SKM-1 (cell line): Measurements from ENCODE around the gene DLX2.
A peak's percentile ranks its signal among the peaks of the same experiment; 100 is the strongest.
"Not testable (repeated sequence)": the region's sequence is repeated elsewhere in the genome, so short reads cannot be mapped to it uniquely, and the experiment has no call there.

Source experiments
- DNase-seq: peaks from one replicate; lab custom pipeline; 2025; ENCODE audit not compliant: unreplicated experiment; lab: John Stamatoyannopoulos, UW

DLX2 gene

GRCh38 chr2:172102391-172103359 lies at the start of gene DLX2:
Gene DLX2, minus strand, starts transcription at chr2:172102900. Its CDS starts 362 bp downstream, at chr2:172102538.
- peak; percentile 32 for DNase-seq

GRCh38 chr2:172147944-172148650 lies 45.4 kb upstream of the DLX2 start:
- DNase-seq: no peak

- DNase-seq: no peak
Observed at GRCh38 chr2:172143817-172144216, 41.1 kb upstream of the DLX2 start.

DNA sequence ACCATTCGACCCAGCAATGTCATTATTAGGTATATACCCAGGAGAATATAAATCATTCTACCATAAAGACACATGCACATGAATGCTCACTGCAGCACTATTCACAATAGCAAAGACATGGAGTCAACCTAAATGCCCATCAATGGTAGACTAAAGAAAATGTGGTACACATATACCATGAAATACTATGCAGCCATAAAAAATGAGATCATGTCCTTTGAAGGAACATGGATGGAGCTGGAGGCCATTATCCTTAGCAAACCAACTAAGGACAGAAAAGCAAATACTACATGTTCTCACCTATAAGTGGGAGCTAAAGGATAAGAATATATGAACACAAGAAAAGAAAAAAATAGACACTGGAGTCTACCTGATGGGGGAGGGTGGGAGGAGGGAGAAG lies 36.0 kb upstream of the DLX2 start:
- DNase-seq: not testable (repeated sequence)

DNA sequence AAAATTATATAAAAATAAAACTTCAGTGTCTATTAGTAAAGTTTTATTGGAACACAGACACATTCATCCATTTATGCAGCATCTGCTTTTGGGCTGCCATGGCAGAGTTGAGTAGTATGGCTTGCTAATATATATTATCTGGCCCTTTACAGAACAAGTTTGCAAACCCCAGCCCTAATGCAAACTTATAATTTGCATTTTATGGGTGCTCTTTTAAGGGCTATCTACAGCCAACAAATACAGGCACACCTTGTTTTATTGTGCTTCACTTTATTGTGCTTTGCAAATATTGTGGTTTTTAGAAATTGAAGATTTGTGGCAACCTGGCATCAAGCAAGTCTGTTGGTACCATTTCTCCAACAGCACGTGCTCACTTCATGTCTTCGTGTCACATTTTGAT lies 35.2 kb upstream of the DLX2 start:
- DNase-seq: no peak

- DNase-seq: no peak
Observed at GRCh38 chr2:172137109-172137508, 34.4 kb upstream of the DLX2 start.

- no peak for DNase-seq
Observed at GRCh38 chr2:172135446-172135845, 32.7 kb upstream of the DLX2 start.

GRCh38 chr2:172134270-172134669 lies 31.6 kb upstream of the DLX2 start:
- DNase-seq: no peak

DNA sequence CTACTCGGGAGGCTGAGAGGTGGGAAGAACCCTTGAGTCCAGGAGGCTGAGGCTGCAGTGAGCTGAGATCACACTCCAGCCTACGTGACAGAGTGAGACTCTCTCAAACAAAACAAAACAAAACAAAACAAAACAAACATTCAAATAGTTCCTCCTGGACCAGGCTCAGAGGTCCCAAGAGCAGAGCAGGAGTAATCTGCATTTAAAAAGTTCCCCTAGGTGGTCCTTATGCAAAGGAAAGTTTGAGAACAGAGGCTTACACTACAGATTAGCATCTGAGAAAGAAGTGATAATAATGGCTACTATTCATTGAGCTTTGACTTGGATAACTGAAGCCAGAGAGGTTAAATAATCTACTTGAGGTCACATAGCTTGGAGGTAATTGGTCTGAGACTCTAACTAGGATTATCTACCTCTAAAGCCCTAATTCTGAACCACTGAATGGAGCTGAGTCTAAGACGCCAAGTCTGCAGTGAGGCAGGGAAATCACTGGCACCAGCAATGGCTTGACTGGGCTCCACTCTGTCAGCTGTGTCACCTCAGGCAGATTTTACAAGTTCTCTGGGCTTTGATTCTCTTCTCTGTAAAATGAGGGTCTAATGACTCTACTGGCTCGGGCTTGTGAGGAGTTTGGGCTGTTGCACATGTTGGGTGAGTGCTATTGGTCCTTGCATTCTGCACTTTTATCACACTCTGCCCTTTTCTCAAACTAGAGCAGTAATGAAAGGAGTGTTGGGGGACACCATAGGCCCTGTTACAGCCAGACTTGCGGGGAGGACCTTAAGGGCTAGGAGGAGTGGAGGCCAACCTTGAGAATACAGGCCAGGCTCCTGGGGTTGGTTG lies 29.2 kb upstream of the DLX2 start:
- no peak for DNase-seq

GRCh38 chr2:172129404-172129803 lies 26.7 kb upstream of the DLX2 start:
- DNase-seq: no peak

GRCh38 chr2:172128484-172128883 lies 25.8 kb upstream of the DLX2 start:
- DNase-seq: no peak

DNA sequence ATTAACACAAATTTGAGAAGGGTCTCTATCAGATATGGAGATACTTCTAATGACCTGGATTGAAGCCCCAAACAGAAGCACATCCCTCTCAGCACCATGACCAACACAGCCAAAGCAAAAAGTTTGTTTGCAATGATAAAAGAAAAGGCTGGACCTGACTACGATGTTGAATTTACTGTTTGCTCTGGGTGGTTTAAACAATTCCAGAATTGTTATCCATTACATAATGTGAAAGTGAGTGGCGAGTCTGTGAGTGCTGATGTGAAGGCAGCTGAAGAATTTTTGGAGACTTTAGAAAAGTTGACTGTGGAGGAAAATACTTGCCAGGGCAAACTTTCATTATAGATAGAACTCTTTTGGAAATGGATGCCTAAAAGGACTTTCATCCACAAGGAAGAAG lies 17.4 kb upstream of the DLX2 start:
- DNase-seq: no peak

GRCh38 chr2:172119089-172119488 lies 16.4 kb upstream of the DLX2 start:
- DNase-seq: no peak

DNA sequence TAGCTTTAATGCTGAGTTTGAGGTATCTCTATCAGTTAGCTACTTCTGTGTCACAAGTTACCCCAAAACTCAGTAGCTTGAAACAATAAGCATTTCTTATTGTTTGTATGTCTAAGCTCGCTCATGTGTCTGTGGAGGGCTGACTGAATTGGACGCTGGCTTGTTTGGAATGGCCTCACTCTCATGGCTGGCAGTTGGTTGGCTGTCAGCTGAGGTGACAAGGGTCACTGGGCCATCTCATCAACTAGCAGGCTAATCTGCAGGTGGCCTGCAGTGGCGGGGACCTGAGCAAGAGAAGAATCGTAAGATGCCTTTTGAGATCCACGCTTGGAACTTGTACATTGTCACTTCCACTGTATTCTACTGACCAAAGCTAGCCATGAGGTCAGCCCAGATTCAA lies 13.4 kb upstream of the DLX2 start:
- DNase-seq: no peak

- DNase-seq: no peak
Observed at GRCh38 chr2:172114579-172114978, 11.9 kb upstream of the DLX2 start.

- not testable (repeated sequence) for DNase-seq
Observed at GRCh38 chr2:172114176-172114575, 11.5 kb upstream of the DLX2 start.

GRCh38 chr2:172113617-172114016 lies 10.9 kb upstream of the DLX2 start:
- no peak for DNase-seq

- DNase-seq: no peak
Observed at GRCh38 chr2:172109988-172110811, 7.5 kb upstream of the DLX2 start.

DNA sequence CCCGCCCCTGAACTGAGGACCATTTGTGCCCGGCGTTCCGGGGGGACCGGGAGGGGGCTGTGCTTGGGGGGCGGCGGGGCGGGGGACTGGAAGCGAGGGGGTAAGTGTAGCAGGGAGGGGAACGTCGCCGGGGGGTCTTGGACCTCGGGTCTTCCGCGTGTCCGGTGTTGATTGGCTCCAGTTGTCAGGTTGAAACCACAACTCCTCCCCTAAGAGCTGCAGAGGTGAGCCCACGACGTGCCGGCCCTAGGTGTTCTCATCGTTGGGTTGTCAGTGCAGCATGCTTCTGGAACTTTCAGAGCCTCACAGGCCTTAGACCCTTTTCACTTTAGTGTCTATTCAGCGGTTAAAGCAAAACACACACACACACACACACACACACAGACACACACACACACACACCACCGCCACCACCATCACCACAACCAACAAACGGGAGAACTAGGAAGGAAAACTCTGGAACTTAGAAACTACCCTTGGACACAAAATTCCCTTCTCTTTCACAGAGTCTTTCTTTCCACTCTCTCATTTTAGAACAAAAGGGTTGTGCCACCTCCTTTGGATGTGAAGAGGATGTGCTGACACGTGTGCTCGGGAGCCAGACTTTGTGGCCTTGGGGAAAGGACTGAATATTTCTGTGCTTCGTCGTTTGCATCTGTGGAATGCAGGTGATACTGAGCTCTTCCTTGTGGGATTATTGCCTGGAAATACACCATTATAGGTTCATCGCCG lies 6.7 kb upstream of the DLX2 start:
- DNase-seq: no peak

- DNase-seq: no peak
Observed at GRCh38 chr2:172108587-172108930, 5.9 kb upstream of the DLX2 start.
